Neural cell (in vitro differentiated cells): Measurements from ENCODE around the gene CBLB. TPM values are rescaled to one million over a fixed set of nuclear protein-coding genes. Genes with fewer than 3 reads are reported as not detected.

ENCODE experiments used
- H2AFZ ChIP-seq: fragments of 200-600, 300-800 bp; sonication (generic), shearing (Covaris generic); 2 replicates; pipeline ENCODE4 v1.6.0; 2014; ENCODE audit warnings: low read depth, mild to moderate bottlenecking, antibody characterized with exemption, low read length, moderate library complexity
- H3F3A ChIP-seq: fragments of 200-600 bp; shearing (Covaris generic); 2 replicates; pipeline ENCODE4 v1.6.1; 2016; ENCODE audit warnings: mild to moderate bottlenecking, moderate library complexity, mixed read lengths, antibody characterized with exemption, low read length; ENCODE audit not compliant: insufficient read depth, poor library complexity, severe bottlenecking
- H3K27ac ChIP-seq: fragments of 200-600, 300-800 bp; sonication (generic), shearing (Covaris generic); 2 replicates; pipeline ENCODE4 v1.5.1; 2014; ENCODE audit warnings: mild to moderate bottlenecking, low read length, moderate library complexity
- H3K27me3 ChIP-seq: fragments of 300-800, 200-600 bp; sonication (generic), shearing (Covaris generic); 2 replicates; pipeline ENCODE4 v1.6.0; 2014; ENCODE audit warnings: mild to moderate bottlenecking, low read depth, low read length, moderate library complexity; ENCODE audit not compliant: insufficient read depth
- H3K36me3 ChIP-seq: fragments of 300-800, 200-600 bp; sonication (generic), shearing (Covaris generic); 2 replicates; pipeline ENCODE4 v1.5.1; 2014; ENCODE audit warnings: mild to moderate bottlenecking, antibody characterized with exemption, low read length, moderate library complexity; ENCODE audit not compliant: insufficient read depth
- H3K4me2 ChIP-seq: fragments of 300-800, 200-600 bp; sonication (generic), shearing (Covaris generic); 2 replicates; pipeline ENCODE4 v1.6.0; 2014; ENCODE audit warnings: mild to moderate bottlenecking, low read length
- H3K4me3 ChIP-seq: fragments of 300-800, 200-600 bp; sonication (generic), shearing (Covaris generic); 2 replicates; pipeline ENCODE4 v1.5.1; 2014; ENCODE audit warnings: mild to moderate bottlenecking, low read length, moderate library complexity
- H3K79me2 ChIP-seq: fragments of 200-600 bp; shearing (Covaris generic); replicated peaks from 2 replicates; pipeline ENCODE4 v1.6.0; 2014; ENCODE audit warnings: mild to moderate bottlenecking, low read length, moderate library complexity; ENCODE audit not compliant: insufficient read depth
- H3K9ac ChIP-seq: fragments of 300-800, 200-600 bp; sonication (generic), shearing (Covaris generic); 2 replicates; pipeline ENCODE4 v1.6.1; 2016; ENCODE audit warnings: mild to moderate bottlenecking, low read length, mixed read lengths
- H3K9me2 ChIP-seq: fragments of 200-600 bp; shearing (Covaris generic); 2 replicates; pipeline ENCODE4 v1.6.1; 2016; ENCODE audit warnings: mild to moderate bottlenecking, low read length, mixed read lengths; ENCODE audit not compliant: insufficient read depth
- H3K9me3 ChIP-seq: fragments of 200-600, 300-800 bp; sonication (generic), shearing (Covaris generic); 2 replicates; pipeline ENCODE4 v1.6.1; 2016; ENCODE audit warnings: mild to moderate bottlenecking, mixed run types, low read length, moderate library complexity, mixed read lengths
- H4K20me1 ChIP-seq: fragments of 200-600 bp; shearing (Covaris generic); 2 replicates; pipeline ENCODE4 v1.6.1; 2016; ENCODE audit warnings: mild to moderate bottlenecking, mixed run types; ENCODE audit not compliant: insufficient read depth
- CTCF ChIP-seq: fragments of 450-650 bp; IDR thresholded peaks from 2 replicates; pipeline ENCODE4 v1.5.1; 2014; ENCODE audit warnings: antibody characterized with exemption, mild to moderate bottlenecking, moderate library complexity; ENCODE audit not compliant: poor library complexity, severe bottlenecking
- EP300 ChIP-seq: fragments of 450-650 bp; conservative IDR thresholded peaks from 2 replicates; pipeline ENCODE4 v1.6.1; 2014; ENCODE audit warnings: antibody characterized with exemption, mild to moderate bottlenecking, moderate library complexity; ENCODE audit not compliant: poor library complexity, severe bottlenecking
- EZH2 ChIP-seq: fragments of 200-600, 300-800 bp; shearing (Covaris generic), sonication (generic); IDR thresholded peaks from 2 replicates; pipeline ENCODE4 v1.6.1; 2014; ENCODE audit warnings: antibody characterized with exemption, low read length, borderline replicate concordance, mild to moderate bottlenecking; ENCODE audit not compliant: insufficient read depth, poor library complexity, severe bottlenecking
- POLR2AphosphoS5 ChIP-seq: IDR thresholded peaks from 2 replicates; pipeline ENCODE4 v1.6.1; 2012
- RAD21 ChIP-seq: fragments of 450-650 bp; conservative IDR thresholded peaks from 2 replicates; pipeline ENCODE4 v1.6.1; 2014; ENCODE audit warnings: antibody characterized with exemption, mild to moderate bottlenecking, moderate library complexity
- REST ChIP-seq: IDR thresholded peaks from 2 replicates; pipeline ENCODE4 v1.6.1; 2012; ENCODE audit warnings: borderline replicate concordance
- SMC3 ChIP-seq: fragments of 450-650 bp; conservative IDR thresholded peaks from 2 replicates; pipeline ENCODE4 v1.6.1; 2014; ENCODE audit warnings: antibody characterized with exemption, mild to moderate bottlenecking, moderate library complexity; ENCODE audit not compliant: poor library complexity
- TAF1 ChIP-seq: IDR thresholded peaks from 2 replicates; pipeline ENCODE4 v1.6.1; 2012; ENCODE audit warnings: low read depth
- polyA plus RNA-seq: library from polyadenylated mRNA; depleted of rRNA; stranded (reverse); fragments of >200 nt; gene quantifications from 2 replicates; pipeline ENCODE4 v1.2.3, GENCODE V29; 2014

The CBLB gene
- polyA plus RNA-seq, 1 donor from 2014 or later = 36.4 TPM

- Histone ChIP-seq H3K27ac (no peak overlapping the region), H3K9me3 (no peaks in the 10 kb centered on the region), H3F3A (no peaks in the 10 kb centered on the region), H3K36me3 (peaks cover 4% of the 10 kb centered on the region), H3K79me2 (peaks cover 92% of the 10 kb centered on the region), H3K4me2 (peak overlapping the region; percentile 17), H3K27me3 (no peaks in the 10 kb centered on the region), H2AFZ (no peak overlapping the region), H3K9me2 (no peaks in the 10 kb centered on the region), H4K20me1 (no peaks in the 10 kb centered on the region), H3K4me3 (peak overlapping the region; percentile 87), H3K9ac (no peak overlapping the region)
- TF ChIP-seq TAF1 = no peak
- TF ChIP-seq EP300 = no peak
- no peak for TF ChIP-seq EZH2
- no peak for TF ChIP-seq CTCF
- TF ChIP-seq SMC3 = no peak
Observed at GRCh38 chr3:105862217-105862616, 6.6 kb downstream of the CBLB start.

- no peak overlapping the region for H3K4me3 ChIP-seq
- H3K27me3 ChIP-seq = no peaks in the 10 kb centered on the region
- no peaks in the 10 kb centered on the region for H3K9me3 ChIP-seq
- H3K27ac ChIP-seq = no peak overlapping the region
- H2AFZ ChIP-seq = no peak overlapping the region
- no peak overlapping the region for H3K4me2 ChIP-seq
- H3K9ac ChIP-seq = no peak overlapping the region
- H4K20me1 ChIP-seq = no peaks in the 10 kb centered on the region
- H3K36me3 ChIP-seq = peaks cover 4% of the 10 kb centered on the region
- no peaks in the 10 kb centered on the region for H3K9me2 ChIP-seq
- no peaks in the 10 kb centered on the region for H3F3A ChIP-seq
- H3K79me2 ChIP-seq = peaks cover 87% of the 10 kb centered on the region
- TF ChIP-seq REST (no peak), EP300 (no peak), RAD21 (no peak), EZH2 (no peak), POLR2AphosphoS5 (no peak), CTCF (no peak), TAF1 (no peak), SMC3 (no peak)
Observed at GRCh38 chr3:105860641-105861040, 8.2 kb downstream of the CBLB start.
